ENCODE measurements around the gene KLRG1.

Gene KLRG1

GRCh38 chr12:8989413-8989812 is at the start of gene KLRG1:
KLRG1 (plus strand) TSS chr12:8989546; CDS start chr12:8989636, 90 bp downstream.
- no peak for DNase-seq (ENCODE audit: low spot score)

- no peak for DNase-seq (ENCODE audit: low spot score)
Observed at GRCh38 chr12:8941691-8942478, 47.5 kb upstream of the KLRG1 start.

- DNase-seq (ENCODE audit: low spot score), result no peak
Observed at GRCh38 chr12:8943565-8944186, 45.7 kb upstream of the KLRG1 start.

GRCh38 chr12:8946733-8947132 is 42.6 kb upstream of the KLRG1 start:
- DNase-seq (ENCODE audit: low spot score), result no peak

- DNase-seq (ENCODE audit: low spot score), result no peak
Observed at GRCh38 chr12:8947737-8948136, 41.6 kb upstream of the KLRG1 start.

GRCh38 chr12:8948701-8949341 is 40.5 kb upstream of the KLRG1 start:
- peak; percentile 22 for DNase-seq (ENCODE audit: low spot score)

GRCh38 chr12:8949342-8950220 is 39.8 kb upstream of the KLRG1 start, which contains the start of gene M6PR:
M6PR (minus strand) TSS chr12:8949645; CDS start chr12:8946404, 3,241 bp downstream.
- peak; percentile 99 for DNase-seq (ENCODE audit: low spot score)

- no peak for DNase-seq (ENCODE audit: low spot score)
Observed at GRCh38 chr12:8950221-8950527, 39.2 kb upstream of the KLRG1 start.

GRCh38 chr12:8950702-8951478 is 38.5 kb upstream of the KLRG1 start:
- no peak for DNase-seq (ENCODE audit: low spot score)

- no peak for DNase-seq (ENCODE audit: low spot score)
Observed at GRCh38 chr12:8951744-8952143, 37.6 kb upstream of the KLRG1 start.

GRCh38 chr12:8953773-8954402 is 35.5 kb upstream of the KLRG1 start:
- DNase-seq (ENCODE audit: low spot score), result no peak

GRCh38 chr12:8956073-8956472 is 33.3 kb upstream of the KLRG1 start:
- DNase-seq (ENCODE audit: low spot score), result no peak

GRCh38 chr12:8956772-8957171 is 32.6 kb upstream of the KLRG1 start:
- DNase-seq (ENCODE audit: low spot score), result no peak

GRCh38 chr12:8957561-8957960 is 31.8 kb upstream of the KLRG1 start:
- DNase-seq (ENCODE audit: low spot score), result no peak

- DNase-seq (ENCODE audit: low spot score), result no peak
Observed at GRCh38 chr12:8958066-8958465, 31.3 kb upstream of the KLRG1 start.

- no peak for DNase-seq (ENCODE audit: low spot score)
Observed at GRCh38 chr12:8960176-8960575, 29.2 kb upstream of the KLRG1 start.

GRCh38 chr12:8968761-8969160 is 20.6 kb upstream of the KLRG1 start:
- no peak for DNase-seq (ENCODE audit: low spot score)

- no peak for DNase-seq (ENCODE audit: low spot score)
Observed at GRCh38 chr12:8969861-8970411, 19.4 kb upstream of the KLRG1 start.

GRCh38 chr12:8970432-8970831 is 18.9 kb upstream of the KLRG1 start:
- no peak for DNase-seq (ENCODE audit: low spot score)

GRCh38 chr12:8980137-8980536 is 9.2 kb upstream of the KLRG1 start:
- no peak for DNase-seq (ENCODE audit: low spot score)
